ENCODE results near the gene ST3GAL5. TPM values are rescaled to one million over a fixed set of nuclear protein-coding genes. Genes with fewer than 3 reads are reported as not detected.

The ST3GAL5 gene
- total RNA-seq, 1 donor = 17.4 TPM

GRCh38 chr2:85851253-85852151 is 37.3 kb downstream of the ST3GAL5 start:
- H3K4me1 ChIP-seq (ENCODE audit: insufficient read depth, low read length) = peaks cover 7% of the 10 kb centered on the region
- H3K9me3 ChIP-seq (ENCODE audit: low read depth, low read length) = no peaks in the 10 kb centered on the region
- no peak overlapping the region for H2AFZ ChIP-seq (ENCODE audit: low read length)
- no peak for TF ChIP-seq CTCF (IDR thresholded peaks at IDR 0.05; ENCODE audit: extremely low read depth, low read depth, low read length)
- peaks cover 8% of the 10 kb centered on the region for H3K36me3 ChIP-seq (ENCODE audit: insufficient read depth, low read length)
- H3K27ac ChIP-seq (ENCODE audit: low read depth, low read length) = no peak overlapping the region
- no peak overlapping the region for H3K4me2 ChIP-seq (ENCODE audit: insufficient read depth, low read length)
- no peaks in the 10 kb centered on the region for H3K79me2 ChIP-seq (ENCODE audit: insufficient read depth, low read length)
- no peak for DNase-seq (ENCODE audit: insufficient read length, low spot score, missing footprints)
- H4K20me1 ChIP-seq (ENCODE audit: insufficient read depth, low read length) = peaks cover 3% of the 10 kb centered on the region
- no peak overlapping the region for H3K4me3 ChIP-seq (ENCODE audit: insufficient read depth, low read length)
- no peaks in the 10 kb centered on the region for H3K27me3 ChIP-seq (ENCODE audit: insufficient read depth, low read length)

GRCh38 chr2:85850451-85850850 is 38.3 kb downstream of the ST3GAL5 start:
- no peak for TF ChIP-seq CTCF (IDR thresholded peaks at IDR 0.05; ENCODE audit: extremely low read depth, low read depth, low read length)
- no peak overlapping the region for H2AFZ ChIP-seq (ENCODE audit: low read length)
- H3K4me1 ChIP-seq (ENCODE audit: insufficient read depth, low read length) = peaks cover 9% of the 10 kb centered on the region
- no peak overlapping the region for H3K4me3 ChIP-seq (ENCODE audit: insufficient read depth, low read length)
- H3K27ac ChIP-seq (ENCODE audit: low read depth, low read length) = no peak overlapping the region
- no peaks in the 10 kb centered on the region for H3K79me2 ChIP-seq (ENCODE audit: insufficient read depth, low read length)
- H3K27me3 ChIP-seq (ENCODE audit: insufficient read depth, low read length) = no peaks in the 10 kb centered on the region
- H4K20me1 ChIP-seq (ENCODE audit: insufficient read depth, low read length) = peaks cover 3% of the 10 kb centered on the region
- H3K9me3 ChIP-seq (ENCODE audit: low read depth, low read length) = no peaks in the 10 kb centered on the region
- no peak for DNase-seq (ENCODE audit: insufficient read length, low spot score, missing footprints)
- peaks cover 8% of the 10 kb centered on the region for H3K36me3 ChIP-seq (ENCODE audit: insufficient read depth, low read length)
- no peak overlapping the region for H3K4me2 ChIP-seq (ENCODE audit: insufficient read depth, low read length)

- H3K4me2 ChIP-seq (ENCODE audit: insufficient read depth, low read length) = no peak overlapping the region
- peaks cover 9% of the 10 kb centered on the region for H3K4me1 ChIP-seq (ENCODE audit: insufficient read depth, low read length)
- no peaks in the 10 kb centered on the region for H3K79me2 ChIP-seq (ENCODE audit: insufficient read depth, low read length)
- no peak for DNase-seq (ENCODE audit: insufficient read length, low spot score, missing footprints)
- H3K27me3 ChIP-seq (ENCODE audit: insufficient read depth, low read length) = no peaks in the 10 kb centered on the region
- no peak for TF ChIP-seq CTCF (IDR thresholded peaks at IDR 0.05; ENCODE audit: extremely low read depth, low read depth, low read length)
- H3K9me3 ChIP-seq (ENCODE audit: low read depth, low read length) = no peaks in the 10 kb centered on the region
- no peak overlapping the region for H3K27ac ChIP-seq (ENCODE audit: low read depth, low read length)
- no peak overlapping the region for H2AFZ ChIP-seq (ENCODE audit: low read length)
- H3K4me3 ChIP-seq (ENCODE audit: insufficient read depth, low read length) = no peak overlapping the region
- H3K36me3 ChIP-seq (ENCODE audit: insufficient read depth, low read length) = peaks cover 22% of the 10 kb centered on the region
- peaks cover 3% of the 10 kb centered on the region for H4K20me1 ChIP-seq (ENCODE audit: insufficient read depth, low read length)
These were observed 41.7 kb downstream of the ST3GAL5 start for GRCh38 chr2:85847051-85847588.

GRCh38 chr2:85846411-85846810 is 42.4 kb downstream of the ST3GAL5 start:
- Histone ChIP-seq H3K4me2 (ENCODE audit: insufficient read depth, low read length) (no peak overlapping the region), H3K4me1 (ENCODE audit: insufficient read depth, low read length) (peaks cover 9% of the 10 kb centered on the region), H3K27me3 (ENCODE audit: insufficient read depth, low read length) (no peaks in the 10 kb centered on the region), H2AFZ (ENCODE audit: low read length) (no peak overlapping the region), H3K36me3 (ENCODE audit: insufficient read depth, low read length) (peaks cover 18% of the 10 kb centered on the region), H4K20me1 (ENCODE audit: insufficient read depth, low read length) (peaks cover 3% of the 10 kb centered on the region), H3K27ac (ENCODE audit: low read depth, low read length) (no peak overlapping the region), H3K9me3 (ENCODE audit: low read depth, low read length) (no peaks in the 10 kb centered on the region), H3K79me2 (ENCODE audit: insufficient read depth, low read length) (no peaks in the 10 kb centered on the region), H3K4me3 (ENCODE audit: insufficient read depth, low read length) (no peak overlapping the region)
- peak; percentile 87 for DNase-seq (ENCODE audit: insufficient read length, low spot score, missing footprints)
- TF ChIP-seq CTCF (IDR thresholded peaks at IDR 0.05; ENCODE audit: extremely low read depth, low read depth, low read length) = no peak
